Spinal cord (tissue), 10 donors: ENCODE data around the gene MYBBP1A. TPM values are rescaled to one million over a fixed set of nuclear protein-coding genes. Genes with fewer than 3 reads are reported as not detected.

Experiments used
- DNase-seq, 6 donors: peaks; one replicate each; pipeline versions ENCODE4 v3.0.0 to v3.0.0-alpha.2; 2013 to 2015; ENCODE audit warnings: low spot score in 6 of 6, low read depth in 4 of 6
- H3K27ac ChIP-seq: one replicate; pipeline ENCODE4 v1.5.1; 2013; ENCODE audit warnings: low read depth, low read length, control low read depth
- H3K27me3 ChIP-seq: one replicate; pipeline ENCODE4 v1.6.1; 2013; ENCODE audit warnings: low read length; ENCODE audit not compliant: control insufficient read depth, insufficient read depth
- H3K36me3 ChIP-seq: one replicate; pipeline ENCODE4 v1.6.1; 2013; ENCODE audit warnings: low read length; ENCODE audit not compliant: control insufficient read depth, insufficient read depth
- H3K4me1 ChIP-seq: one replicate; pipeline ENCODE4 v1.6.1; 2013; ENCODE audit warnings: low read length; ENCODE audit not compliant: control insufficient read depth, insufficient read depth
- H3K4me3 ChIP-seq: one replicate; pipeline ENCODE4 v1.5.1; 2013; ENCODE audit warnings: low read depth, low read length, control low read depth
- H3K9me3 ChIP-seq: one replicate; pipeline ENCODE4 v1.6.1; 2013; ENCODE audit warnings: low read length; ENCODE audit not compliant: control insufficient read depth, insufficient read depth
- WGBS: methylation state at CpG from one replicate; pipeline ENCODE4 v1.1.5; 2013; ENCODE audit warnings: missing lambda C conversion rate; ENCODE audit not compliant: insufficient coverage; 5-methylcytosine and 5-hydroxymethylcytosine counted together
- polyA plus RNA-seq, 2 donors: library from polyadenylated mRNA; unstranded; fragments of 120-200 nt; gene quantifications; one replicate each; pipeline ENCODE4 v1.2.1, GENCODE V29; 2013; ENCODE audit not compliant: insufficient read length in 2 of 2
- total RNA-seq, 2 donors: library from RNA; depleted of rRNA in 1 of 2; stranded (reverse); fragments of 120-200 nt in 1 of 2; fragments of >200 nt in 1 of 2; gene quantifications; one replicate each; pipeline versions ENCODE4 v1.2.3 to v1.2.4, GENCODE V29; 2013 to 2014
- donor health status: healthy.

The MYBBP1A gene
- total and polyA plus RNA-seq, 4 donors, result 19.5 to 38.9 (median 33.7) TPM

GRCh38 chr17:4574448-4575045, 19.4 kb upstream of the MYBBP1A start:
- Histone ChIP-seq H3K27me3 (no peaks in the 10 kb centered on the region), H3K9me3 (no peaks in the 10 kb centered on the region), H3K36me3 (no peaks in the 10 kb centered on the region), H3K27ac (no peak overlapping the region), H3K4me3 (no peak overlapping the region), H3K4me1 (peaks cover 19% of the 10 kb centered on the region)
- no peak for DNase-seq
- 95% methylated on average over 7 of the region's 9 CpGs for WGBS

- H3K36me3 ChIP-seq, result no peaks in the 10 kb centered on the region
- peaks cover 19% of the 10 kb centered on the region for H3K4me1 ChIP-seq
- DNase-seq, result no peak
- no peaks in the 10 kb centered on the region for H3K9me3 ChIP-seq
- H3K27me3 ChIP-seq, result no peaks in the 10 kb centered on the region
- no peak overlapping the region for H3K4me3 ChIP-seq
- H3K27ac ChIP-seq, result no peak overlapping the region
- 84% methylated on average over 7 of the region's 7 CpGs for WGBS
These were observed 18.5 kb upstream of the MYBBP1A start for GRCh38 chr17:4573669-4574068.

- H3K36me3 ChIP-seq, result no peaks in the 10 kb centered on the region
These were observed 17.9 kb upstream of the MYBBP1A start for GRCh38 chr17:4573115-4573514.

GRCh38 chr17:4572131-4572530, 16.9 kb upstream of the MYBBP1A start:
- H3K4me3 ChIP-seq, result no peak overlapping the region
- peaks cover 14% of the 10 kb centered on the region for H3K4me1 ChIP-seq
- 100% methylated on average over 1 of the region's 9 CpGs for WGBS
- H3K9me3 ChIP-seq, result no peaks in the 10 kb centered on the region
- no peaks in the 10 kb centered on the region for H3K36me3 ChIP-seq
- H3K27me3 ChIP-seq, result no peaks in the 10 kb centered on the region
- DNase-seq, result no peak
- H3K27ac ChIP-seq, result no peak overlapping the region

More at GRCh38 chr17:4573115-4573514, 17.9 kb upstream of the MYBBP1A start:
- Histone ChIP-seq H3K27ac (no peak overlapping the region), H3K4me1 (peaks cover 19% of the 10 kb centered on the region), H3K9me3 (no peaks in the 10 kb centered on the region), H3K4me3 (no peak overlapping the region), H3K27me3 (no peaks in the 10 kb centered on the region)
- no CpG with 5 or more reads among the region's 4 CpGs for WGBS
- no peak for DNase-seq

GRCh38 chr17:4569591-4569990, 14.4 kb upstream of the MYBBP1A start:
- no peak overlapping the region for H3K4me3 ChIP-seq
- no peaks in the 10 kb centered on the region for H3K36me3 ChIP-seq
- peaks cover 3% of the 10 kb centered on the region for H3K4me1 ChIP-seq
- no CpG with 5 or more reads among the region's 1 CpG for WGBS
- H3K9me3 ChIP-seq, result no peaks in the 10 kb centered on the region
- no peak for DNase-seq
- H3K27ac ChIP-seq, result no peak overlapping the region
- H3K27me3 ChIP-seq, result no peaks in the 10 kb centered on the region

GRCh38 chr17:4566785-4567184, 11.6 kb upstream of the MYBBP1A start:
- Histone ChIP-seq H3K9me3 (no peaks in the 10 kb centered on the region), H3K27ac (no peak overlapping the region), H3K4me1 (peaks cover 3% of the 10 kb centered on the region), H3K36me3 (no peaks in the 10 kb centered on the region), H3K27me3 (peaks cover 3% of the 10 kb centered on the region), H3K4me3 (no peak overlapping the region)
- WGBS, result 9% methylated on average over 5 of the region's 5 CpGs
- peak in 3 of 6 donors; percentile 46 to 88 (median 79) for DNase-seq

- peaks cover 3% of the 10 kb centered on the region for H3K4me1 ChIP-seq
- DNase-seq, result peak in 4 of 6 donors; percentile 56 to 91 (median 72)
- H3K4me3 ChIP-seq, result no peak overlapping the region
- peaks cover 3% of the 10 kb centered on the region for H3K27me3 ChIP-seq
- H3K27ac ChIP-seq, result no peak overlapping the region
- H3K36me3 ChIP-seq, result no peaks in the 10 kb centered on the region
- 14% methylated on average over 12 of the region's 16 CpGs for WGBS
- H3K9me3 ChIP-seq, result no peaks in the 10 kb centered on the region
These were observed 10.3 kb upstream of the MYBBP1A start for GRCh38 chr17:4565209-4566141.

GRCh38 chr17:4562015-4562969, 7.1 kb upstream of the MYBBP1A start:
- 68% methylated on average over 4 of the region's 8 CpGs for WGBS
- Histone ChIP-seq H3K36me3 (no peaks in the 10 kb centered on the region), H3K4me1 (peaks cover 3% of the 10 kb centered on the region), H3K27ac (no peak overlapping the region), H3K9me3 (no peaks in the 10 kb centered on the region), H3K27me3 (peaks cover 3% of the 10 kb centered on the region), H3K4me3 (no peak overlapping the region)
- no peak for DNase-seq

- 59% methylated on average over 9 of the region's 11 CpGs for WGBS
These were observed 5.7 kb upstream of the MYBBP1A start for GRCh38 chr17:4560837-4561256.

More at GRCh38 chr17:4560837-4561256, 5.7 kb upstream of the MYBBP1A start:
- Histone ChIP-seq H3K36me3 (no peaks in the 10 kb centered on the region), H3K9me3 (no peaks in the 10 kb centered on the region), H3K27me3 (peaks cover 3% of the 10 kb centered on the region), H3K27ac (no peak overlapping the region), H3K4me3 (no peak overlapping the region), H3K4me1 (peaks cover 6% of the 10 kb centered on the region)
- peak in 1 of 6 donors; percentile 33 for DNase-seq
